ENCODE data around the gene MAGI1.

MAGI1 gene

DNA sequence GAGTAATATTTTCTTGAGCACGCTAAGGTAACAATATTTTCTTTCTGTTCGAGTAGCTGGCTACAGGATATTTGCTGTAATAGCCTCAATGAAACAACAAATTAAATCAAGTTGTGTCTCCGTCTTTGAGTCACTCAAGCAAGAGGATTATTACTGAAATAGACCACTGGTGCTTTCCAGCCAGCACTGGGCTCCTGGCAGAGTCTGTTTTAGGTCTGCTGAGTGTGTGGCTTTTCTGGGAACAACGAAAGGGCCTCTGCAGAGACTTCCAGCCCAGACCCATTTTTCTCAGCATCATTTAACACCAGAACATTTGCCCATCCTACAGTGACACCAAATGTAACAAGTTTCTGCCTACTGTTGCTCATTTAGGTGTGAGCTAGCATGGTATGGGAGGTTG is 652.9 kb downstream of the MAGI1 start:
- DNase-seq (ENCODE audit: extremely low spot score, insufficient read length, low read depth) = no peak
- no peak for FAIRE-seq

DNA sequence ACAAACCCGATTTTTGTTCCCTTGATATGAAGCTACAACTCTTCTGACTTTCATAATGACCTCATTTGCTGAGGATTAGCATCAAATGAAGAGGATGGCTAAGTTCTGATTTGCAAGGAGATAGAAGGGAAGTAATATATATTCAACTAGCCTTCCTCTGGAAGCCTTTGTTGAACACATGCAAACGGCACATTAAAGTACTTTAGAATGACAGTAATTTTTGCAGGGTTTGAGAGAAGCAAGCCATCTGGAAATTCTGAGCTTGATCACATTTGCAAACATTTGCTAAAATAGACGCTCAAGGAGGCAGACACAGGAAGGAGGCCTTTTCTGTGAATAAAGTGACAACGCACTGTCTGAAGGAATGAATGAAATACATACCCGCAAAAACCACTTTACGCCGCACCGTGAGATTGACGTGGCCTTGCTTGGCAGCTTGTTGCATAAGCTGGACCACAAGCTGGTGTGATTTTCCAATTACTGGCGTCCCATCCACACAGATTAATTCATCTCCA is 657.2 kb downstream of the MAGI1 start:
- DNase-seq (ENCODE audit: extremely low spot score, insufficient read length, low read depth) (no peak), FAIRE-seq (no peak)

DNA sequence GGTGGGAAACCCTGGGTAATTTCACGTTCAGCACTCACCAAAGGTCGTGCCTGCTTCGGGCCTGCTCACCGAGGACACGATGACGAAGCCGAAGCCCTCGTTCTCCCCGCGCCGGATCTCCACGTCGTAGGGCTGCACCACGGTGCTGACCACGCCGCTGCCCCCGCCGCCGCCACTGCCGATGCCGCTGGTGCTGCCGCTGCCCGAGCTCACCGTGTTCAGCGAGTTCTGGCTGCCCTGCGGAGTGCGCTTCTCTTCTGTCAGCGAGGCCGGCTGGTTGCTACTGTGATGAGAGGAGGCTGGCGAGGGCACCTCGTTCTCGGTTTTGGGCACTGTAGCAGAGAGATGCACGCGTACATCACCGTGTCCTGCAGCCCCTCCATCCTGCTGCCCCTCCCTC is 659.5 kb downstream of the MAGI1 start:
- no peak for FAIRE-seq
- no peak for DNase-seq (ENCODE audit: extremely low spot score, insufficient read length, low read depth)

DNA sequence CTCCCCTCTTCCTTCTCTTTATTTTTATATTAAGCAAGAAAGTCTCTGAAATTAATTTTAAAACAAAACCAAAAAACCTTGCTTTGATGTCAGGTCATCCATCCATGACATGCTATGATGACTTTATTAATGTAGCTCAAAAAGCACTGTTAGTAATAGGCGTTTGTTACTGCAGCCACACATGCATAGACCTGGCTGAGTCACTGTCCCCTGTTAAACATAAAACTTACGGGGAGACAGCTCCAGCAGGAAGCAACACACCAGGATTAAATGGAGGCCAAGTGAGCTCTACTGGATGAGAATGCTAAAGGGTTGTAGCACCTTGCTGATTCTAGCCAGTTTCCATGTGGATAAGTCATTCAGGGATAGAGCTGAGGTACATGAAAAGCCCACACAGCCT is 661.1 kb downstream of the MAGI1 start:
- no peak for FAIRE-seq

DNA sequence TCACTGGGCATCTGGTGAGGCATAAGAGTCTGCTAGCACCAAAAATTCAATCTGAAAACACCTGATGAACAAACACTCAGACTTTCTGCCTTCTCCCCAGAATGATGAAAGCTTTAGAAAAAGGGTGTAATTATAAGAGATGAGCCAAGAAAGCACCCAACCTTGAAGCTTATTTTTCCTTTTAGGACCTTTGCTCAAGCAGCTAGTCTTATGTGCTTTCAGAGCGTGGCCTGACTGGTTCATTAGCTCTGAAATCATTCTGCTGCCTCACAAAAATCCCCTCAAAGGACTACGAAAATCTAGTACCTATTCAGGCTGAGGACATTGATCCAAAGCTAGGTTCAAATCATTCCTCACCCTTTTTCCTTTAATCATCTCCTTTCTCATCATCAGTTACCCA is 662.3 kb downstream of the MAGI1 start:
- no peak for DNase-seq (ENCODE audit: extremely low spot score, insufficient read length, low read depth)
- no peak for FAIRE-seq

More for the DNA sequence above, 661.1 kb downstream of the MAGI1 start:
- DNase-seq (ENCODE audit: extremely low spot score, insufficient read length, low read depth) = no peak

DNA sequence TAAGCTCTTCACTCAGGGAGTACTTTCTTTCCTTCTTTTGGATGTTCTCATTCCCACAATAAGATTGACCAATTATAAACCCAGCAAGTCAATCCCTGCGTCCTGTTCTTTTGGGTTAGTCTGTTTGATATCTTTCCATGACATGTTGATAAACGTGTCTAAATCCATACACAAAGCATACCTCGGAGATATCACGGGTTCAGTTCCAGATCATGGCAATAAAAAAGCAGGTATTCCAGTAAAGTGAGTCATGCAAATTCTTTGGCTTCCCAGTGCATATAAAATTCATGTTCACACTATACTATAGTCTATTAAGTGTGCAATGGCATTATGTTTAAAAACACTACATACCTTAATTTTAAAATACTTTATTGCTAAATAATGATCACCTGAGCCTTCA is 667.7 kb downstream of the MAGI1 start:
- FAIRE-seq = no peak
- DNase-seq (ENCODE audit: extremely low spot score, insufficient read length, low read depth) = no peak

GRCh38 chr3:65368866-65369265 is 669.9 kb downstream of the MAGI1 start:
- DNase-seq (ENCODE audit: extremely low spot score, insufficient read length, low read depth) = no peak
- FAIRE-seq = no peak

DNA sequence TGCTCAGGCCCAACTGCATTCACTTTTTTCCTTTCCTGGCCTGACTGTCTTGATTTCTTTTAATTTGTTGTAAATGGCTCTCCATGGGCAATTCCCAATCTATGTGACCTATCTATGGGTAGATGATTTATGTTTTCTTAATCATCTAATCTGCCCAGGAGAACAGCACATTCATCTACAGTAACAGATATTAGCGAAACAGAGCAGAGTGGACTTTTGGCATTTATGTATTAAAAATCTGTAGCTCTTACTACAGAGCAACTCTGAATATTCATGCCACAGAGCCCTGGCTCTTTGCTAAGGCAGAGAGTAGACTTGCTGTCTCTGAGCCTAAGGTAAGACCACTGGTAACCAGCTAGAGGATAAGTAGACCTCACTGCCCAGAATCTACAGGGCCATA is 676.0 kb downstream of the MAGI1 start:
- FAIRE-seq (no peak), DNase-seq (ENCODE audit: extremely low spot score, insufficient read length, low read depth) (no peak)

DNA sequence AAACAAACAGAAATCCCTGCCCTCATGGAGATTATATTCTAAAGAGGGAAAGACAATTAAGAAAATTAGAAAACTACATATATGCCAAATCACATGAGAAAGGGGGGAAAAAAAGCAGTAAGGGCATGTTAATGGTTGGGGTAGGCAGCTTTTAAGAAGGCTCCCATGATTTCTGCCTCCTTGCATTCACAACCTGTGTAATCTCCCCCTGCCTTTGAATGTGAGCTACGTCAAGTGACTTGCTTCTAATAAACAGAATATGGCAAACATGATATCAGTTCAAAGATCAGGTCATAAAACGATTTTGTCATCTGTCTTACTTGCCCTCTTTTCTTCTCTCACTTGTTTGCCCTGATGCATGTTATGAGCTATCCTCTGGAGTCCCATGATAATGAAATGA is 677.3 kb downstream of the MAGI1 start:
- no peak for FAIRE-seq

DNA sequence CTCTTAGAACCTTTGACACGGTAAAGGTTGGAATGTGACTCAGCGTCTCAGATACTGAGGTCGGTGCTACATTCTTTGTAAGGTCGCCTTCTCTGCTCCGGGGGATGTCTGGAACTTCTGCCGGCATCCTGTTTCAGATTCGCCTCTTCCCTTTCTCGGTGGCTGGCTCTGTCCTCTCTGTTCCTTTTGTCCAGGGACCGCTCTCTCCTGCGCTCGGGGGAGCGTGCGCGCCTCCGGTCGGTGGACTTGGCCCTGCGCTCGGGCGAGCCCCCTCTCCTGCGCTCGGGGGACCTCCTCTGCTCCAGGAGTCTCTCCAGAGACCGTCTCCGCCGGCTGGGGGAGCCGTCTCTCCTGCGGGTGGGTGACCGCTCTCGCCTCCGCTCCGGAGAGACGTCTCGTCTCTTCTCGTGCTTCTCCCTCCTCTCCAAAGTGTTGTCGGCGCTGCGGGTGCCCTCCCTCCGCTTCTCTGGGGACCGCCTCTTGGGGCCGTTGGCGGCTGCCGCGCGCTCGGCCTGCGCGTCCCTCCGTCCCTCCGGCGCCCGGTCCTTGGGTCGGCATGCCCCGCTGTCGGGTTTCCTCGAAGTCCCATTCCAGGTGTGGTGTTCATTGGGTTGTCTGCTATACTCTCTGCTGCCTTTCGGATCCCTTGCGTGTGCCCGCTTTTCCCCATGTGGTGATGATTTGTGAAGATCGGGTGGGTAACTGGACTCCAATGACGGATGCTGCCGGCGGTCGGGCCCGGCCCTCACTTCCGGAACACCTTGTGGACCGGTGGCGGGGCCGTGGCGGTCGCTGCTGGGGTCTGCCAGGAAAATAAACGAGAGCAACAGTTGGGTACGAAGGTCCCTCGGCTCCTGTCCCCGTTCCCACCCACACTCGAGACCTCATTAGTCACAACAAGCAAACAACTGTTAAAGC is 682.1 kb downstream of the MAGI1 start:
- FAIRE-seq (no peak), DNase-seq (ENCODE audit: extremely low spot score, insufficient read length, low read depth) (no peak)

More for the DNA sequence above, 677.3 kb downstream of the MAGI1 start:
- no peak for DNase-seq (ENCODE audit: extremely low spot score, insufficient read length, low read depth)

GRCh38 chr3:65354880-65355279 is 683.8 kb downstream of the MAGI1 start:
- no peak for FAIRE-seq

GRCh38 chr3:65352951-65353350 is 685.8 kb downstream of the MAGI1 start:
- DNase-seq (ENCODE audit: extremely low spot score, insufficient read length, low read depth) (no peak), FAIRE-seq (no peak)

More at GRCh38 chr3:65354880-65355279, 683.8 kb downstream of the MAGI1 start:
- DNase-seq (ENCODE audit: extremely low spot score, insufficient read length, low read depth) = no peak

DNA sequence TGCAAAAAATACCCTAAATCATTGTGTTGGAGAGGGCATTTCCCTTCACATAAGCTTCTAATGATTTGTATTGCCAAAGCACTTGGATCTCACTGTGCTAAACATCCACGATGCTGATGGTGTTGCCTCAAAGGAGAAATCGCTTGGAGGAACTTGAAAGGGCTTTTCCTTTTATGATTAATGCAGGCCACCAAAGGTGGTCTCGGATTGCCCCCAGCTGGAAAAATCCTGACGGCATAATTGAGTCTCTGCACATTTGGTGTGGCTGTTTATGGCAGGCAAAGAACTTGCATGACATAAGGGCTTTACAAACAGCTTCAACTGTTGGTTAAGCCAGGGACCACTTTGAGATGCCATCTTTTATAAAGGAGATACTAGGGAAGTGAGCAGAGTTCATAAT is 687.0 kb downstream of the MAGI1 start:
- no peak for FAIRE-seq
- DNase-seq (ENCODE audit: extremely low spot score, insufficient read length, low read depth) = no peak

DNA sequence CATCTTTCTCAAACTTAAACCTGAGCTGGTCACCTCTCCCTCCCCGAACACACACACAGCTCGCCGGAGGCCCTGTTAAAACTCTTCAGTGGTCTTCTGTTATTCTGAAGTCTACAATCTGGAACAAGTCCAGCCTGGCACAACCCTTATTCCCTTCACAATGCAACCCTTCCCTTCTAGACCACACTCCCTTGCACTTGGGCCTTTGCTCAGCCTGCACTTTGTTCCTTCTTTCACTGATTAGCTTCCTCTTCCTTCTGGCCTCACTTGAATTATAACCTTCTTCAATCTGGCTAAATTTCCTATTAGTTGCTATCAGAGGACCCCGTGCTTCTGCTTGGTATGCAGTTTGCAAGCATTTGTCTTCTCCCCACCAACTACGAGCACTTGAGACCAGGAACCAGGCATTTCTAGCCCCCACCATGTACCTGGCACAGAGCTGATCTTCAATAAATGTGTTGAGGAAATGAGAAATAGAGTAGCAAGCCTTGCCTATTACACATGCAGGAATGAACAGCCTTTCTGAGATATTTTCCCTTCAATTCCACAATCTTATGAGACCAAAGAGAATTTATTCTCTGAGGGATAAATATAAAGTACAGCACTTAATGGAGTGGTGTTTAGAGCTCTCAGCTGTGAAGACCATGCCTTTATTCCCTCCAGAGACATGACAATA is 687.8 kb downstream of the MAGI1 start:
- no peak for FAIRE-seq
- DNase-seq (ENCODE audit: extremely low spot score, insufficient read length, low read depth) = no peak

GRCh38 chr3:65348398-65348995 is 690.2 kb downstream of the MAGI1 start:
- FAIRE-seq = no peak
- DNase-seq (ENCODE audit: extremely low spot score, insufficient read length, low read depth) = no peak

- no peak for DNase-seq (ENCODE audit: extremely low spot score, insufficient read length, low read depth)
- FAIRE-seq = no peak
Measured at GRCh38 chr3:65347166-65347565, 691.6 kb downstream of the MAGI1 start.

DNA sequence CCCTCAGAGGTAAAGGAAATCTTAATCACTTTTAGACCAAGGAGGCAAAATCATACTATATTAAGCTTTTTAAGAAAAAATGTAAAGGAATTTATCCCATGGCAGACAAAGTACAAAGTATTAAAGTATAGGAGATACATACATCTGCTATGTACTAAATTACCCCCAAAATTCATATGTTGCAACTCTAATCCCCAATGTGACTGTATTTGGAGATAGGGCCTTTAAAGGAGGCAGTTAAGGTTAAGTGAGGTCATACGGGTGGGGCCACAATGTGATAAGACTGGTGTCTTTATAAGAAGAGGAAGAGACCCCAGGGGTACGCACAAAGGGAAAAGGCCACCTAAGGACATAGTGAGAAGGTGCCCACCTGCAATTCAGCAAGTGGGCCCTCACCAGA is 693.9 kb downstream of the MAGI1 start:
- no peak for FAIRE-seq
- DNase-seq (ENCODE audit: extremely low spot score, insufficient read length, low read depth) = no peak

DNA sequence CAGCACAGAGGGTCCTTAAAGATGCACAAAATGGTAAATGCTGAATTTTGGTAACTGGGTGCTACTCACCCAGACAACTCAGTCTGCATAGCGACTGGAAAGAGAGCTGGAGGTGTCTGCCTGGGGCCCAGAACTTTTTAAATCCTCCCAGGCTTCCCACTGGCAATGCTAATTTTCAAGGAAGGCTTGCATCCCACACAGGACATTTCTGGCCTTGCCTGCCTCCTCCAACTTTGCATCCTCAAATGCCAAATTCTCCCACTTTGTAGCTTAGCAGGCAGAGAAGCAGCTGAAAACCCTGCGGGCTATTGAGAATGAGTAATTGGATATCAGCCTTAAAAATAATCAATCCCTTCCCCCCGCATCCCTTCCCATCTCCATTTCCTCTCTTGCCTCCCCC is 694.3 kb downstream of the MAGI1 start:
- FAIRE-seq (no peak), DNase-seq (ENCODE audit: extremely low spot score, insufficient read length, low read depth) (no peak)

DNA sequence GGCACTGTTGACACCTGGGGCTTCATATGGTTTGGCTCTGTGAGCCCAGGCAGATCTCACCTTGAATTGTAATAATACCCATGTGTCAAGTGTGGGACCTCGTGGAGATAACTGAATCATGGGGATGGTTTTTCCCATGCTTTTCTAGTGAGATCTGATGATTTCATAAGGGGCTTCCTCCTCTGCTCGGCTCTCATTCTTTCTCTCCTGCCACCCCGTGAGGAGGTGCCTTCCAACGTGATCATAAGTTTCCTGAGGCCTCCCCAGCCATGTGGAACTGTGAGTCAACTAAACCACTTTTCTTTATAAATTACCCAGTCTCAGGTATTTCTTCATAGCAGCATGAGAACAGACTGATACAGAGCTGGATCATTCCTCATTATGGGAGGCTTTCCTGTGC is 695.0 kb downstream of the MAGI1 start:
- DNase-seq (ENCODE audit: extremely low spot score, insufficient read length, low read depth) = no peak
- no peak for FAIRE-seq

GRCh38 chr3:65343026-65343425 is 695.7 kb downstream of the MAGI1 start:
- DNase-seq (ENCODE audit: extremely low spot score, insufficient read length, low read depth) = no peak
- no peak for FAIRE-seq
